Thyroid gland (tissue), 4 donors: ENCODE measurements around the gene SARNP. TPM values are rescaled to one million over a fixed set of nuclear protein-coding genes. Genes with fewer than 3 reads are reported as not detected.

Source experiments
- DNase-seq, 2 donors: peaks; one replicate each; pipeline ENCODE4 v3.0.0-alpha.2; 2019
- H3K27ac ChIP-seq, 3 donors: fragments of 200-600 bp; sonication (generic); 1 replicate in 2 of 3; 2 replicates in 1 of 3; pipeline ENCODE4 v1.5.1; 2016 to 2019; ENCODE audit warnings: mild to moderate bottlenecking in 1 of 3, moderate library complexity in 1 of 3
- H3K27me3 ChIP-seq: fragments of 200-600 bp; sonication (generic); one replicate; pipeline ENCODE4 v1.5.1; 2019
- H3K36me3 ChIP-seq, 2 donors: fragments of 200-600 bp; sonication (generic); one replicate each; pipeline ENCODE4 v1.5.1; 2016 to 2019
- H3K4me1 ChIP-seq, 2 donors: fragments of 200-600 bp; sonication (generic); one replicate each; pipeline ENCODE4 v1.5.1; 2017 to 2019
- H3K4me3 ChIP-seq, 3 donors: fragments of 200-600 bp; sonication (generic); replicated peaks in 1 of 3; 1 replicate in 2 of 3; 2 replicates in 1 of 3; pipeline ENCODE4 v1.5.1; 2016; ENCODE audit warnings: mild to moderate bottlenecking in 1 of 3
- H3K9me3 ChIP-seq: fragments of 200-600 bp; sonication (generic); one replicate; pipeline ENCODE4 v1.5.1; 2017
- CTCF ChIP-seq, 6 experiments: fragments of 200-600 bp in 3 of 6; fragments of 450-650 bp in 3 of 6; sonication (generic) in 3 of 6; IDR thresholded peaks; one replicate each; pipeline ENCODE4 v1.5.1; 2016 to 2019; ENCODE audit warnings: antibody characterized with exemption in 6 of 6, mild to moderate bottlenecking in 2 of 6, inconsistent platforms in 1 of 6, moderate library complexity in 1 of 6
- POLR2A ChIP-seq, 2 donors: fragments of 450-650 bp; IDR thresholded peaks; one replicate each; pipeline ENCODE4 v1.6.1; 2017; ENCODE audit warnings: antibody characterized with exemption in 2 of 2, mild to moderate bottlenecking in 2 of 2, moderate library complexity in 1 of 2
- WGBS, 2 donors: methylation state at CpG; one replicate each; pipeline ENCODE4 v1.1.5; 2017; 5-methylcytosine and 5-hydroxymethylcytosine counted together
- intact Hi-C: fragments of 100-400 bp; cut with DNase I; formaldehyde crosslinking; loops from one replicate; pipeline ENCODE4 v1.15.1; 2023
- total RNA-seq, 4 donors: library from RNA; depleted of rRNA; stranded (reverse); fragments of >200 nt; gene quantifications; one replicate each; pipeline ENCODE4 v1.2.3, GENCODE V29; 2016

SARNP gene
- total RNA-seq, 4 donors from 2014 or later = 33.6 to 61.0 (median 52.3) TPM

GRCh38 chr12:55755246-55755645 lies 62.3 kb downstream of the SARNP start:
- Histone ChIP-seq H3K9me3 (no peaks in the 10 kb centered on the region), H3K27me3 (no peaks in the 10 kb centered on the region), H3K27ac (no peak overlapping the region), H3K4me3 (no peak overlapping the region), H3K4me1 (no peaks in the 10 kb centered on the region), H3K36me3 (peaks cover 42 to 49% of the 10 kb centered on the region in 2 donors)
- TF ChIP-seq CTCF (IDR thresholded peaks at IDR 0.05) = no peak
- no peak for TF ChIP-seq POLR2A (IDR thresholded peaks at IDR 0.05)
- DNase-seq = no peak
- 53 to 78% methylated on average over 2 of the region's 2 CpGs for WGBS, 2 donors
- intact Hi-C loops = no loop called here

- Histone ChIP-seq H3K27ac (no peak overlapping the region), H3K4me1 (peaks cover 22 to 26% of the 10 kb centered on the region in 2 donors), H3K4me3 (no peak overlapping the region), H3K36me3 (peaks cover 0 to 14% of the 10 kb centered on the region in 2 donors), H3K9me3 (no peaks in the 10 kb centered on the region), H3K27me3 (no peaks in the 10 kb centered on the region)
- intact Hi-C loops = no loop called here
- TF ChIP-seq POLR2A (IDR thresholded peaks at IDR 0.05) = no peak
- no peak for TF ChIP-seq CTCF (IDR thresholded peaks at IDR 0.05)
- no peak for DNase-seq
- 93 to 95% methylated on average over 13 to 18 of the region's 18 CpGs for WGBS, 2 donors
Measured at GRCh38 chr12:55748230-55748993, 69.1 kb downstream of the SARNP start.

- H3K4me1 ChIP-seq = peaks cover 25 to 34% of the 10 kb centered on the region in 2 donors
- H3K36me3 ChIP-seq = peaks cover 0 to 2% of the 10 kb centered on the region in 2 donors
- H3K27me3 ChIP-seq = no peaks in the 10 kb centered on the region
- H3K27ac ChIP-seq = no peak overlapping the region
- TF ChIP-seq CTCF (IDR thresholded peaks at IDR 0.05) (no peak), POLR2A (IDR thresholded peaks at IDR 0.05) (no peak)
- intact Hi-C loops = no loop called here
- no peak for DNase-seq
- no peak overlapping the region for H3K4me3 ChIP-seq
- no peaks in the 10 kb centered on the region for H3K9me3 ChIP-seq
Measured at GRCh38 chr12:55746913-55747231, 70.7 kb downstream of the SARNP start.

GRCh38 chr12:55746174-55746912 lies 71.2 kb downstream of the SARNP start:
- no peak for TF ChIP-seq CTCF (IDR thresholded peaks at IDR 0.05)
- TF ChIP-seq POLR2A (IDR thresholded peaks at IDR 0.05) = no peak
- H3K9me3 ChIP-seq = no peaks in the 10 kb centered on the region
- no peaks in the 10 kb centered on the region for H3K27me3 ChIP-seq
- intact Hi-C loops = no loop called here
- H3K4me3 ChIP-seq = no peak overlapping the region
- H3K36me3 ChIP-seq = no peaks in the 10 kb centered on the region
- DNase-seq = no peak
- 42 to 51% methylated on average over 3 of the region's 3 CpGs for WGBS, 2 donors
- H3K4me1 ChIP-seq = peaks cover 25 to 34% of the 10 kb centered on the region in 2 donors
- peak overlapping the region in 2 of 3 donors; percentile 33 to 49 for H3K27ac ChIP-seq
